HepG2 (cell line): ENCODE data around the gene UBFD1. TPM values are rescaled to one million over a fixed set of nuclear protein-coding genes. Genes with fewer than 3 reads are reported as not detected.
A peak's percentile ranks its signal among the peaks of the same experiment; 100 is the strongest.

Source experiments
- ARID3A ChIP-seq: IDR thresholded peaks from 2 replicates; pipeline ENCODE4 v1.6.1; 2012; ENCODE audit warnings: low read depth, low read length, improper control_type of control experiment
- DMAP1 ChIP-seq: IDR thresholded peaks from 2 replicates; pipeline ENCODE4 v1.6.1; 2016
- EP300 ChIP-seq, 3 experiments: sonication (generic) in 1 of 3; formaldehyde crosslinking in 1 of 3; IDR thresholded peaks; 2 replicates each; pipeline versions ENCODE4 v1.5.1 to v1.6.1; 2011 to 2020; ENCODE audit warnings: low read depth in 2 of 3, low read length in 2 of 3, borderline replicate concordance in 1 of 3, improper control_type of control experiment in 1 of 3, mild to moderate bottlenecking in 1 of 3, missing genetic modification reagents in 1 of 3, moderate library complexity in 1 of 3
- HBP1 ChIP-seq: IDR thresholded peaks from 2 replicates; pipeline ENCODE4 v1.6.1; 2016; ENCODE audit warnings: low read depth, control low read depth
- HOXD1 ChIP-seq: sonication (generic); formaldehyde crosslinking; IDR thresholded peaks from 2 replicates; pipeline ENCODE4 v1.5.0; 2020; ENCODE audit warnings: missing genetic modification reagents
- NFE2L2 ChIP-seq: fragments of 150-350 bp; IDR thresholded peaks from 2 replicates; pipeline ENCODE4 v1.6.1; 2014; ENCODE audit warnings: low read length
- PITX1 ChIP-seq: sonication (generic); formaldehyde crosslinking; IDR thresholded peaks from 2 replicates; pipeline ENCODE4 v1.5.1; 2020; ENCODE audit warnings: mild to moderate bottlenecking, missing genetic modification reagents
- PRDM10 ChIP-seq: sonication (generic); formaldehyde crosslinking; IDR thresholded peaks from 2 replicates; pipeline ENCODE4 v1.4.0; 2020; ENCODE audit warnings: low read depth, missing genetic modification reagents
- PREB ChIP-seq: sonication (generic); formaldehyde crosslinking; IDR thresholded peaks from 2 replicates; pipeline ENCODE4 v1.4.0; 2020; ENCODE audit warnings: missing genetic modification reagents
- SAFB2 ChIP-seq: sonication (generic); formaldehyde crosslinking; IDR thresholded peaks from 2 replicates; pipeline ENCODE4 v1.5.1; 2020; ENCODE audit warnings: missing genetic modification reagents, low read depth, mild to moderate bottlenecking, borderline replicate concordance
- SKI ChIP-seq: fragments of 450-650 bp; IDR thresholded peaks from one replicate; pipeline ENCODE4 v1.6.1; 2018; ENCODE audit warnings: mild to moderate bottlenecking; ENCODE audit not compliant: partially characterized antibody
- SRSF1 ChIP-seq: fragments of 200-400 bp; formaldehyde crosslinking; optimal IDR thresholded peaks from 2 replicates; pipeline ENCODE3; 2017; ENCODE audit warnings: mild to moderate bottlenecking, low read depth, low read length, moderate library complexity
- TEAD2 ChIP-seq: sonication (generic); formaldehyde crosslinking; IDR thresholded peaks from 2 replicates; pipeline ENCODE4 v1.9.0; 2021; ENCODE audit warnings: missing genetic modification reagents
- ZBTB8A ChIP-seq: sonication (generic); formaldehyde crosslinking; IDR thresholded peaks from 2 replicates; pipeline ENCODE4 v1.4.0; 2020; ENCODE audit warnings: mild to moderate bottlenecking, low read depth, missing genetic modification reagents, borderline replicate concordance
- ZNF256 ChIP-seq: sonication (generic); formaldehyde crosslinking; conservative IDR thresholded peaks from 2 replicates; pipeline ENCODE4 v1.4.0; 2020; ENCODE audit warnings: missing genetic modification reagents
- ZNF337 ChIP-seq: sonication (generic); formaldehyde crosslinking; IDR thresholded peaks from 2 replicates; pipeline ENCODE4 v1.5.1; 2020; ENCODE audit warnings: missing genetic modification reagents, low read depth, mild to moderate bottlenecking, borderline replicate concordance
- ZNF451 ChIP-seq: sonication (generic); formaldehyde crosslinking; IDR thresholded peaks from 2 replicates; pipeline ENCODE4 v1.5.0; 2020; ENCODE audit warnings: mild to moderate bottlenecking, missing genetic modification reagents
- ZNF660 ChIP-seq: sonication (generic); formaldehyde crosslinking; IDR thresholded peaks from 2 replicates; pipeline ENCODE4 v1.5.1; 2020; ENCODE audit warnings: mild to moderate bottlenecking, low read depth, missing genetic modification reagents, borderline replicate concordance
- ZSCAN5A ChIP-seq: sonication (generic); formaldehyde crosslinking; IDR thresholded peaks from 2 replicates; pipeline ENCODE4 v1.8.0; 2022; ENCODE audit warnings: mild to moderate bottlenecking, missing genetic modification reagents, borderline replicate concordance
- polyA plus RNA-seq, 8 experiments: library from polyadenylated mRNA; depleted of rRNA in 3 of 8; stranded (reverse) in 7 of 8; unstranded in 1 of 8; fragments of >200 nt; fragmentation: Illumina TruSeq in 4 of 8; extraction: Trizol in 4 of 8; gene quantifications; 2 replicates each; pipeline versions ENCODE4 v1.2.1 to v1.2.3, GENCODE V29; 2011 to 2016; ENCODE audit warnings: low read depth in 4 of 8, missing spikeins in 1 of 8, mixed read lengths in 1 of 8; ENCODE audit not compliant: insufficient read depth in 1 of 8
- total RNA-seq, 5 experiments: library from RNA; depleted of rRNA; stranded (reverse); fragments of >200 nt; fragmentation: Illumina TruSeq; extraction: Trizol; gene quantifications; 2 replicates each; pipeline ENCODE4 v1.2.3, GENCODE V29; 2016; ENCODE audit warnings: low read depth in 1 of 5

UBFD1 gene
- total and polyA plus RNA-seq, 2 of the 13 experiments (the other 11 are each of a cell fraction or from before 2014, with no cell fraction given), result 100 to 111 TPM

- TF ChIP-seq ZSCAN5A (peak; percentile 38; the same call in 1 of the 2 replicates), DMAP1 (CRISPR knock-in tag) (no peak), HBP1 (CRISPR knock-in tag) (no peak), HOXD1 (CRISPR knock-in tag) (0 out of 2 replicates have a peak, but pooled peaks have one; percentile 39), ZNF660 (CRISPR knock-in tag) (no peak), NFE2L2 (peak; percentile 90), SRSF1 (no peak), ZNF337 (CRISPR knock-in tag) (no peak), ZBTB8A (CRISPR knock-in tag) (no peak), PRDM10 (CRISPR knock-in tag) (no peak), EP300 (IDR thresholded peaks at IDR 0.05; ENCODE audit: low read depth in 2 of 2, low read length in 2 of 2) (no peak), EP300 (CRISPR knock-in tag; IDR thresholded peaks at IDR 0.05; ENCODE audit: borderline replicate concordance) (peak; percentile 10; the same call in 1 of the 2 replicates), PREB (CRISPR knock-in tag) (no peak), SAFB2 (CRISPR knock-in tag) (no peak), ARID3A (no peak), ZNF451 (CRISPR knock-in tag) (no peak), ZNF256 (no peak), PITX1 (CRISPR knock-in tag) (0 out of 2 replicates have a peak, but pooled peaks have one; percentile 22), SKI (no peak), TEAD2 (CRISPR knock-in tag) (0 out of 2 replicates have a peak, but pooled peaks have one; percentile 34)
Measured at GRCh38 chr16:23597003-23597756, 39.7 kb downstream of the UBFD1 start (continued).
